ENCODE measurements around the gene LDHD.

LDHD gene

DNA sequence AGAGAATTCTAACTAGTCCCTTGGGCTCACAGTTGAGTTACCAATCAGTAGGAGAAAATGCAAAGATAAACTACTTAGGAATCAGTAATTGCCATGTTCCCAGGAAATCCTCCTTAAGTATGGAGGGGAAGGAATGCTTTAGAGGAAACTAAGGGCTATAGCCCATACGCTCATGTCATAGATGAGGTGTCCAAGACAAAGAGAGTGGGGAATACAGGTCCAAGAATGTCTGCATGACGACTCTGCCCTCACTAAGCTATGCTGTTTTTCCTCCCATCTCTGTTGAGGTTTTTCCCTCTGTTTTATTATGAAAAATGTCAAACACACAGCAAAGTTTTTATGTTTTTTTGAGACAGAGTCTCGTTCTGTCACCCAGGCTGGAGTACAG lies 16.0 kb downstream of the LDHD start:
- Histone ChIP-seq H3F3A (ENCODE audit: insufficient read depth, low read length) (no peaks in the 10 kb centered on the region), H3K9ac (ENCODE audit: low read length) (no peak overlapping the region), H3K36me3 (replicated peaks; ENCODE audit: insufficient read depth, low read length) (no peaks in the 10 kb centered on the region), H3K27ac (ENCODE audit: low read length) (no peak overlapping the region), H3K4me3 (ENCODE audit: low read length) (no peak overlapping the region), H3K4me1 (ENCODE audit: low read length) (no peaks in the 10 kb centered on the region), H3K9me3 (replicated peaks; ENCODE audit: insufficient read depth, low read length) (no peaks in the 10 kb centered on the region), H3K9me2 (replicated peaks; ENCODE audit: insufficient read depth, low read length) (no peaks in the 10 kb centered on the region), H4K20me1 (ENCODE audit: insufficient read depth, low read length) (no peaks in the 10 kb centered on the region), H2AFZ (ENCODE audit: low read length) (no peak overlapping the region), H3K79me2 (ENCODE audit: low read length) (no peaks in the 10 kb centered on the region), H3K4me2 (ENCODE audit: low read depth, low read length) (no peak overlapping the region), H3K27me3 (replicated peaks; ENCODE audit: insufficient read depth, low read length) (no peaks in the 10 kb centered on the region)
- DNase-seq, result no peak
- TF ChIP-seq EZH2 (optimal IDR thresholded peaks at IDR 0.05; ENCODE audit: low read depth, low read length) (no peak), EZH2phosphoT487 (IDR thresholded peaks at IDR 0.05; ENCODE audit: low read length) (no peak)
- TF ChIP-seq, protein P1, sequence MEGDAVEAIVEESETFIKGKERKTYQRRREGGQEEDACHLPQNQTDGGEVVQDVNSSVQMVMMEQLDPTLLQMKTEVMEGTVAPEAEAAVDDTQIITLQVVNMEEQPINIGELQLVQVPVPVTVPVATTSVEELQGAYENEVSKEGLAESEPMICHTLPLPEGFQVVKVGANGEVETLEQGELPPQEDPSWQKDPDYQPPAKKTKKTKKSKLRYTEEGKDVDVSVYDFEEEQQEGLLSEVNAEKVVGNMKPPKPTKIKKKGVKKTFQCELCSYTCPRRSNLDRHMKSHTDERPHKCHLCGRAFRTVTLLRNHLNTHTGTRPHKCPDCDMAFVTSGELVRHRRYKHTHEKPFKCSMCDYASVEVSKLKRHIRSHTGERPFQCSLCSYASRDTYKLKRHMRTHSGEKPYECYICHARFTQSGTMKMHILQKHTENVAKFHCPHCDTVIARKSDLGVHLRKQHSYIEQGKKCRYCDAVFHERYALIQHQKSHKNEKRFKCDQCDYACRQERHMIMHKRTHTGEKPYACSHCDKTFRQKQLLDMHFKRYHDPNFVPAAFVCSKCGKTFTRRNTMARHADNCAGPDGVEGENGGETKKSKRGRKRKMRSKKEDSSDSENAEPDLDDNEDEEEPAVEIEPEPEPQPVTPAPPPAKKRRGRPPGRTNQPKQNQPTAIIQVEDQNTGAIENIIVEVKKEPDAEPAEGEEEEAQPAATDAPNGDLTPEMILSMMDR (IDR thresholded peaks at IDR 0.05; ENCODE audit: low read length), result no peak

DNA sequence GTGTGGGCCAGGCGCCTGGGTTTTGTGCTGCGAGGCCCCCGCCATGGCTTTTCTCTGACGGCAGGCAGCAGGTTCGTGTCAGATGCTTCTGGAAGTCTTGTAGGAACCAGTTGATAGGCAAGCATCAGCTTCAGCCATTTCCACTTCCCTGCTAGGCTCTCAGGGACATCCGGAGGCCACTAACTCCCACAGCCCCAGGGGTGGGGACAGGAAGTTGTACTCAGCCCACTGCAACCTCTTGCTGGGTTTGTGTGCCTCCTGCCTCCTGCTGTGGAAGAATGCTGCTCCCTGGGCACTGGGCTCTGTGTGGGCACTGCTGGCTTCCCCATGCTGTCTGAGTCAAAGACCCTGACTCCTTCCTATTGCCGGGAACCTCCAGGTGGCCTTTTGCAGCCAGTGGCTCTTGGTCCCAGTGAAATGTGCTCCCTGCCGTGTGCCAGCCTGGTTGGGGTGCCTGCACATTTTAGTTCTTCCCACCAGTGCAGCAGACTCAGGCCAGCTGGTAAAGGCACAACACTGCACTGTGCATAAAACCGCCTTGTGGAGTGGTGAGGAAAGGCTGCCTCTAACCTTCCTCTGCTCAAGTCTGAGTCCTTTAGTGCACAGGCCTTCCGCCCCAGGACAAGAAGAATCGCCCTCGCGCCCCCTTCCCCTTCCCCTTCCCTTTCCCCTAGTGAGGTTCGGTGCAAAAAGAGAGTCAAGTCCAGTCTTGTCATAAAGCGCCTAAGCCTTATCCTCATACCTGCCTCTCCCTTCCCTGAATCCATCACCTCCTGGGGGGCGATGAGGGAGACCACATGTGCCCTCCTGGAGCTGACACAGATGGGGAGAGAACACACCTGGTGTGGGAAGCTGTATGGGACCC lies 16.6 kb downstream of the LDHD start:
- Histone ChIP-seq H3K27me3 (replicated peaks; ENCODE audit: insufficient read depth, low read length) (no peaks in the 10 kb centered on the region), H3K4me1 (ENCODE audit: low read length) (no peaks in the 10 kb centered on the region), H4K20me1 (ENCODE audit: insufficient read depth, low read length) (no peaks in the 10 kb centered on the region), H2AFZ (ENCODE audit: low read length) (no peak overlapping the region), H3K9me2 (replicated peaks; ENCODE audit: insufficient read depth, low read length) (no peaks in the 10 kb centered on the region), H3K27ac (ENCODE audit: low read length) (no peak overlapping the region), H3K9me3 (replicated peaks; ENCODE audit: insufficient read depth, low read length) (no peaks in the 10 kb centered on the region), H3K9ac (ENCODE audit: low read length) (no peak overlapping the region), H3K36me3 (replicated peaks; ENCODE audit: insufficient read depth, low read length) (no peaks in the 10 kb centered on the region), H3K4me2 (ENCODE audit: low read depth, low read length) (no peak overlapping the region), H3F3A (ENCODE audit: insufficient read depth, low read length) (no peaks in the 10 kb centered on the region), H3K79me2 (ENCODE audit: low read length) (no peaks in the 10 kb centered on the region), H3K4me3 (ENCODE audit: low read length) (no peak overlapping the region)
- DNase-seq, result no peak
- TF ChIP-seq EZH2 (optimal IDR thresholded peaks at IDR 0.05; ENCODE audit: low read depth, low read length) (no peak), EZH2phosphoT487 (IDR thresholded peaks at IDR 0.05; ENCODE audit: low read length) (no peak)
- TF ChIP-seq, protein P1 (IDR thresholded peaks at IDR 0.05; ENCODE audit: low read length), result no peak

GRCh38 chr16:75099075-75099667 lies 17.4 kb downstream of the LDHD start:
- TF ChIP-seq EZH2phosphoT487 (IDR thresholded peaks at IDR 0.05; ENCODE audit: low read length) (no peak), EZH2 (optimal IDR thresholded peaks at IDR 0.05; ENCODE audit: low read depth, low read length) (no peak)
- TF ChIP-seq, protein P1 (IDR thresholded peaks at IDR 0.05; ENCODE audit: low read length), result no peak
- H3K9me2 ChIP-seq (replicated peaks; ENCODE audit: insufficient read depth, low read length), result no peaks in the 10 kb centered on the region
- no peak for DNase-seq
- H3K4me1 ChIP-seq (ENCODE audit: low read length), result no peaks in the 10 kb centered on the region
- H3K27me3 ChIP-seq (replicated peaks; ENCODE audit: insufficient read depth, low read length), result no peaks in the 10 kb centered on the region
- H3K27ac ChIP-seq (ENCODE audit: low read length), result no peak overlapping the region
- H3F3A ChIP-seq (ENCODE audit: insufficient read depth, low read length), result no peaks in the 10 kb centered on the region
- no peak overlapping the region for H3K4me2 ChIP-seq (ENCODE audit: low read depth, low read length)
- no peak overlapping the region for H2AFZ ChIP-seq (ENCODE audit: low read length)
- H3K79me2 ChIP-seq (ENCODE audit: low read length), result no peaks in the 10 kb centered on the region
- no peaks in the 10 kb centered on the region for H4K20me1 ChIP-seq (ENCODE audit: insufficient read depth, low read length)
- no peaks in the 10 kb centered on the region for H3K36me3 ChIP-seq (replicated peaks; ENCODE audit: insufficient read depth, low read length)
- H3K4me3 ChIP-seq (ENCODE audit: low read length), result no peak overlapping the region
- no peaks in the 10 kb centered on the region for H3K9me3 ChIP-seq (replicated peaks; ENCODE audit: insufficient read depth, low read length)
- no peak overlapping the region for H3K9ac ChIP-seq (ENCODE audit: low read length)

Data from MM.1S (cell line).